Neuronal stem cell (in vitro differentiated cells): ENCODE measurements around the gene CLEC1B.

ENCODE experiments used
- DNase-seq: peaks from one replicate; pipeline ENCODE4 v3.0.0-alpha.2; 2013; ENCODE audit warnings: low spot score
- H2AFZ ChIP-seq: one replicate; pipeline ENCODE4 v1.6.1; 2013; ENCODE audit warnings: mild to moderate bottlenecking, low read length, inconsistent platforms
- H2AK5ac ChIP-seq: 2 replicates; pipeline ENCODE4 v1.6.1; 2013; ENCODE audit warnings: low read depth, mild to moderate bottlenecking, inconsistent platforms, low read length, moderate library complexity, mixed read lengths
- H2BK120ac ChIP-seq: 2 replicates; pipeline ENCODE4 v1.6.1; 2013; ENCODE audit warnings: low read depth, mild to moderate bottlenecking, inconsistent platforms, low read length, moderate library complexity, mixed read lengths
- H2BK12ac ChIP-seq: one replicate; pipeline ENCODE4 v1.6.1; 2013; ENCODE audit warnings: low read length, inconsistent platforms
- H2BK15ac ChIP-seq: 2 replicates; pipeline ENCODE4 v1.6.1; 2013; ENCODE audit warnings: mild to moderate bottlenecking, low read length, inconsistent platforms, mixed read lengths
- H2BK5ac ChIP-seq: one replicate; pipeline ENCODE4 v1.6.1; 2013; ENCODE audit warnings: inconsistent platforms, mild to moderate bottlenecking, low read length, moderate library complexity
- H3K14ac ChIP-seq: one replicate; pipeline ENCODE4 v1.6.1; 2013; ENCODE audit warnings: low read length, inconsistent platforms
- H3K18ac ChIP-seq: 2 replicates; pipeline ENCODE4 v1.6.1; 2013; ENCODE audit warnings: low read length, inconsistent platforms
- H3K23ac ChIP-seq: 2 replicates; pipeline ENCODE4 v1.6.1; 2013; ENCODE audit warnings: low read depth, mild to moderate bottlenecking, mixed read lengths, low read length, inconsistent platforms; ENCODE audit not compliant: poor library complexity
- H3K27ac ChIP-seq: replicated peaks from 3 replicates; pipeline ENCODE4 v1.5.1; 2013; ENCODE audit warnings: low read length, inconsistent platforms
- H3K27me3 ChIP-seq, 3 experiments: 2 replicates each; pipeline ENCODE4 v1.6.1; 2013; ENCODE audit warnings: low read length in 3 of 3, mild to moderate bottlenecking in 2 of 3, inconsistent platforms in 1 of 3, low read depth in 1 of 3, mixed read lengths in 1 of 3, moderate library complexity in 1 of 3; ENCODE audit not compliant: control insufficient read depth in 3 of 3, insufficient read depth in 3 of 3
- H3K36me3 ChIP-seq, 2 donors: replicated peaks in 1 of 2; 2 replicates each; pipeline ENCODE4 v1.6.1; 2013; ENCODE audit warnings: low read length in 2 of 2; ENCODE audit not compliant: control insufficient read depth in 2 of 2, insufficient read depth in 2 of 2
- H3K4ac ChIP-seq: 2 replicates; pipeline ENCODE4 v1.6.1; 2013; ENCODE audit warnings: inconsistent platforms, mild to moderate bottlenecking, low read length, moderate library complexity
- H3K4me1 ChIP-seq, 2 donors: 1 replicate in 1 of 2; 2 replicates in 1 of 2; pipeline ENCODE4 v1.6.1; 2013; ENCODE audit warnings: low read length in 2 of 2, low read depth in 1 of 2; ENCODE audit not compliant: control insufficient read depth in 2 of 2, insufficient read depth in 1 of 2
- H3K4me2 ChIP-seq: one replicate; pipeline ENCODE4 v1.6.1; 2013; ENCODE audit warnings: mild to moderate bottlenecking, low read length, inconsistent platforms; ENCODE audit not compliant: insufficient read depth, poor library complexity, severe bottlenecking
- H3K4me3 ChIP-seq, 2 donors: 2 replicates each; pipeline ENCODE4 v1.5.1; 2013; ENCODE audit warnings: low read length in 2 of 2, mild to moderate bottlenecking in 2 of 2, inconsistent platforms in 1 of 2, moderate library complexity in 1 of 2
- H3K79me1 ChIP-seq: one replicate; pipeline ENCODE4 v1.6.1; 2013; ENCODE audit warnings: low read depth, mild to moderate bottlenecking, inconsistent platforms, low read length, moderate library complexity
- H3K9ac ChIP-seq: one replicate; pipeline ENCODE4 v1.6.1; 2013; ENCODE audit warnings: mild to moderate bottlenecking, low read depth, low read length, inconsistent platforms; ENCODE audit not compliant: poor library complexity
- H3K9me3 ChIP-seq, 2 donors: replicated peaks in 1 of 2; 2 replicates each; pipeline versions ENCODE3 to v1.6.1; 2013; ENCODE audit warnings: low read length in 2 of 2, mild to moderate bottlenecking in 2 of 2, inconsistent platforms in 1 of 2, low read depth in 1 of 2, mixed read lengths in 1 of 2, moderate library complexity in 1 of 2; ENCODE audit not compliant: control insufficient read depth in 2 of 2, insufficient read depth in 1 of 2
- H4K8ac ChIP-seq: one replicate; pipeline ENCODE4 v1.6.1; 2013; ENCODE audit warnings: low read depth, mild to moderate bottlenecking, inconsistent platforms, low read length, moderate library complexity
- H4K91ac ChIP-seq: one replicate; pipeline ENCODE4 v1.6.1; 2013; ENCODE audit warnings: low read length, low read depth, mild to moderate bottlenecking, inconsistent platforms; ENCODE audit not compliant: poor library complexity
- WGBS, 2 donors: extraction: QIAGEN DNeasy Blood & Tissue Kit; methylation state at CpG; one replicate each; pipeline ENCODE4 v1.1.7; 2013; ENCODE audit warnings: missing lambda C conversion rate in 2 of 2, mixed read lengths in 1 of 2; ENCODE audit not compliant: insufficient read length in 2 of 2, insufficient replicate concordance in 1 of 2; ENCODE audit errors: extremely low coverage in 2 of 2; 5-methylcytosine and 5-hydroxymethylcytosine counted together

The CLEC1B gene

DNA sequence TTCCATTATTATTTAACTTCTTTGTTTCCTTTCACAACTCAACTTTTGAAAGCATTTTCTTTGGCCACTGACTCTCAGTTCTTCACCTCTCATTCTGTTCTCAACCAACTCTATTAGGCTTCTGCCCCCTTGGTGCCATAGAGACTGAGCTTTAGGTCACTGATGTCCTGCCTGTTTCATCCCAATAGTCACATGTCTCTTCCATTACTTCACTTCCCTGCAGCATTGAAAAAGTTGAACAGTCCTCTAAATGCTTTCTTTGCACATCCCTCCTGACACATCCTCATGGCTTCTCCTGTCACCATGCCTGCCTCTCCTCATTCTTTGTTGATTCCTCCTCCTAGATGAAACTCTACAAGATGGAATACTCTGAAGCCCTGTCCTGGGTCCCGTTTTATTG, 25.0 kb downstream of the CLEC1B start:
- Histone ChIP-seq H3K9ac (no peak overlapping the region), H3K14ac (no peak overlapping the region), H2AK5ac (no peak overlapping the region), H4K91ac (no peak overlapping the region), H3K27me3 (no peaks in the 10 kb centered on the region), H3K79me1 (no peaks in the 10 kb centered on the region), H2BK12ac (no peak overlapping the region), H3K27ac (no peak overlapping the region), H3K36me3 (no peaks in the 10 kb centered on the region), H2AFZ (no peak overlapping the region), H2BK120ac (no peak overlapping the region), H3K9me3 (peaks cover 0 to 6% of the 10 kb centered on the region in 2 donors), H3K23ac (no peak overlapping the region), H2BK15ac (no peak overlapping the region), H3K18ac (no peak overlapping the region), H3K4me3 (no peak overlapping the region), H3K4me1 (no peaks in the 10 kb centered on the region), H4K8ac (no peak overlapping the region), H3K4ac (no peak overlapping the region), H2BK5ac (no peak overlapping the region), H3K4me2 (no peak overlapping the region)
- WGBS, 2 donors = no CpG with 5 or more reads among the region's 1 CpG
- no peak for DNase-seq

GRCh38 chr12:9971181-9971580, 27.7 kb downstream of the CLEC1B start, which contains the start of gene CLEC12A:
CLEC12A (plus strand) TSS chr12:9971409; CDS start chr12:9971597, 188 bp downstream.
- H4K91ac ChIP-seq = no peak within 1 kb of the TSS
- no peak within 1 kb of the TSS for H3K4me2 ChIP-seq
- WGBS, 2 donors = no CpG with 5 or more reads among the region's 1 CpG
- H3K4me3 ChIP-seq = no peak within 1 kb of the TSS
- no peaks in the 10 kb centered on the region for H3K36me3 ChIP-seq
- no peak within 1 kb of the TSS for H3K4ac ChIP-seq
- H3K14ac ChIP-seq = no peak within 1 kb of the TSS
- H3K9ac ChIP-seq = no peak within 1 kb of the TSS
- no peaks in the 10 kb centered on the region for H3K79me1 ChIP-seq
- H2BK15ac ChIP-seq = no peak within 1 kb of the TSS
- no peak within 1 kb of the TSS for H2BK12ac ChIP-seq
- no peaks in the 10 kb centered on the region for H3K4me1 ChIP-seq
- H2BK120ac ChIP-seq = no peak within 1 kb of the TSS
- H3K27me3 ChIP-seq = no peaks in the 10 kb centered on the region
- no peak for DNase-seq
- no peak within 1 kb of the TSS for H2AK5ac ChIP-seq
- H3K9me3 ChIP-seq = peaks cover 0 to 5% of the 10 kb centered on the region in 2 donors
- H3K27ac ChIP-seq = no peak within 1 kb of the TSS
- no peak within 1 kb of the TSS for H3K18ac ChIP-seq
- H3K23ac ChIP-seq = no peak within 1 kb of the TSS
- H4K8ac ChIP-seq = no peak within 1 kb of the TSS
- no peak within 1 kb of the TSS for H2AFZ ChIP-seq
- no peak within 1 kb of the TSS for H2BK5ac ChIP-seq

- H3K9me3 ChIP-seq = no peaks in the 10 kb centered on the region
- H2BK120ac ChIP-seq = no peak overlapping the region
- no peak overlapping the region for H2BK5ac ChIP-seq
- no CpG with 5 or more reads among the region's 2 CpGs for WGBS, 2 donors
- no peaks in the 10 kb centered on the region for H3K4me1 ChIP-seq
- no peak overlapping the region for H3K14ac ChIP-seq
- H4K8ac ChIP-seq = no peak overlapping the region
- no peaks in the 10 kb centered on the region for H3K79me1 ChIP-seq
- H3K23ac ChIP-seq = no peak overlapping the region
- no peak overlapping the region for H3K4me2 ChIP-seq
- no peak overlapping the region for H4K91ac ChIP-seq
- H3K18ac ChIP-seq = no peak overlapping the region
- H2AK5ac ChIP-seq = no peak overlapping the region
- no peak overlapping the region for H2AFZ ChIP-seq
- H3K9ac ChIP-seq = no peak overlapping the region
- no peak overlapping the region for H2BK12ac ChIP-seq
- no peak overlapping the region for H2BK15ac ChIP-seq
- no peak overlapping the region for H3K27ac ChIP-seq
- no peak for DNase-seq
- H3K36me3 ChIP-seq = no peaks in the 10 kb centered on the region
- H3K4me3 ChIP-seq = no peak overlapping the region
- no peaks in the 10 kb centered on the region for H3K27me3 ChIP-seq
- H3K4ac ChIP-seq = no peak overlapping the region
These were observed 29.2 kb downstream of the CLEC1B start for GRCh38 chr12:9969673-9970072.

- H3K27ac ChIP-seq = no peak overlapping the region
These were observed 37.0 kb downstream of the CLEC1B start for GRCh38 chr12:9961901-9962300.

More at GRCh38 chr12:9961901-9962300, 37.0 kb downstream of the CLEC1B start:
- Histone ChIP-seq H3K9ac (no peak overlapping the region), H2BK15ac (no peak overlapping the region), H3K4me2 (no peak overlapping the region), H3K4me3 (no peak overlapping the region), H2BK5ac (no peak overlapping the region), H3K4me1 (no peaks in the 10 kb centered on the region), H2BK12ac (no peak overlapping the region), H3K14ac (no peak overlapping the region), H3K4ac (no peak overlapping the region), H2AK5ac (no peak overlapping the region), H3K79me1 (no peaks in the 10 kb centered on the region), H3K36me3 (no peaks in the 10 kb centered on the region), H3K9me3 (no peaks in the 10 kb centered on the region), H2BK120ac (no peak overlapping the region), H3K23ac (no peak overlapping the region), H4K8ac (no peak overlapping the region), H2AFZ (no peak overlapping the region), H3K27me3 (no peaks in the 10 kb centered on the region), H4K91ac (no peak overlapping the region), H3K18ac (no peak overlapping the region)
- WGBS, 2 donors = no CpG with 5 or more reads among the region's 3 CpGs
- no peak for DNase-seq
